NCI-H2081 (cell line): ENCODE results near the gene GMDS.
"Not testable (repeated sequence)": the region's sequence is repeated elsewhere in the genome, so short reads cannot be mapped to it uniquely, and the experiment has no call there.

Experiments used
- DNase-seq, 2 experiments: peaks; one replicate each; lab custom pipeline; 2025; lab: John Stamatoyannopoulos, UW

Gene GMDS

GRCh38 chr6:1708820-1709219, 536.6 kb downstream of the GMDS start:
- DNase-seq, result no peak

DNA sequence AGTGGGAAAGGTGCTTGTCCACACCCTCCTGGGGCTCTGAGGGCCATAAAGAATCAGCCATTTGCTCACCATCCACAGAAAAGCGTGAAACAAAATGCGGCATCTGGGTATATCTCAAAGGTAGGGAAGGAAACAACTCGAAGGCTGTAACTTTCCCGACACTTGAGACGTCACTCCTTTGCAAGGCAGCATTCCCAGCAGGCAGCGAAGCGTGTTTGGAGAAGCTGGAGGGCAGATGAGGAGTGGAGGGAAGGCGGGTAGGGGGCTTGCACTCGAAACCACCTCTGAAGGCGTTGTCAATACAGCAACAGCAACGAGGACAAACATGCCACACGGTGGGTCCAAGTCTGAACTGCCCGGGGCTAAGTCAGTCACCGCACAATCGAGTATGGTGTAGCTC, 537.3 kb downstream of the GMDS start:
- no peak for DNase-seq

GRCh38 chr6:1705630-1706029, 539.8 kb downstream of the GMDS start:
- no peak for DNase-seq

DNA sequence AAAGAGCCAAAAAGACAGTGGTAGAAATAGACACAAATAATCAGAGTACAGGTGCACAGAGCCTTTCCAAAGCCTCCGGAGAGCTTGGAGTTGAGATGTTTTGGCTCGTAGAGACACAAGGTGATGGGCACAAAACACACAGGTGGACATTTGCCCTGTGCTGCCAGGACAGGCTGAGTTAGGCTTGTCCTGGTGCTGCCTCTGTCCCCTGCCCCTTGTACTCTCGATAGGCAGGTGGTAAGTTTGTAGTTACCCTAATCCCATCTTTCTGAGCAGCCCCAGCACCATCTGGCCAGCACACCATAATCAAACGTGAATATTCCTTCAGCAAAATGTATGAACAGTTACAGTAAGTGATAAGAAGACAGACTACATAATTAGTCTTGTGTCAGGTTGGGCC, 540.2 kb downstream of the GMDS start:
- no peak for DNase-seq

DNA sequence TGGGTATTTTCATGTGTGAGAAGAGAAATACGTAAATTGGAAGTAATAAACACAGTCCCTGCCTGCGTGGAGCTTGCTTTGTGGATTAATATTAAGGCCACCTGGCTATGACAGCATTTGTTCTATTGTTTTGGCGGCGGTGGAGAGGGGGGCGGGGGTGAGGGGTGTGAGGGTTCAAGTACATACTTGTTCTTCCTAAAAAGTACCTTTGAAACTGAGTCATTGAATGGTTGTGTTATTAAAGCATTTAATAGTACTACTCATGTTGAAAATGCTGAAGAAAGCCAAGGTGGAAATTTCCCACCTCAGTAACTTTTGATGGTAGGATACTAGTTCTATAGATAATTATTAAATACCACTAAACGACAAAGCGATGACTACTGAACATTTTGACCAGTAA, 540.7 kb downstream of the GMDS start:
- no peak for DNase-seq

- DNase-seq, result no peak
Measured at GRCh38 chr6:1703923-1704322, 541.5 kb downstream of the GMDS start.

- DNase-seq, result no peak
Measured at GRCh38 chr6:1703091-1703855, 542.1 kb downstream of the GMDS start.

- DNase-seq, result no peak
Measured at GRCh38 chr6:1702580-1703051, 542.8 kb downstream of the GMDS start.

- no peak for DNase-seq
Measured at GRCh38 chr6:1701668-1702353, 543.6 kb downstream of the GMDS start.

GRCh38 chr6:1700278-1700967, 545.0 kb downstream of the GMDS start:
- no peak for DNase-seq

GRCh38 chr6:1698527-1698926, 546.9 kb downstream of the GMDS start:
- no peak for DNase-seq

DNA sequence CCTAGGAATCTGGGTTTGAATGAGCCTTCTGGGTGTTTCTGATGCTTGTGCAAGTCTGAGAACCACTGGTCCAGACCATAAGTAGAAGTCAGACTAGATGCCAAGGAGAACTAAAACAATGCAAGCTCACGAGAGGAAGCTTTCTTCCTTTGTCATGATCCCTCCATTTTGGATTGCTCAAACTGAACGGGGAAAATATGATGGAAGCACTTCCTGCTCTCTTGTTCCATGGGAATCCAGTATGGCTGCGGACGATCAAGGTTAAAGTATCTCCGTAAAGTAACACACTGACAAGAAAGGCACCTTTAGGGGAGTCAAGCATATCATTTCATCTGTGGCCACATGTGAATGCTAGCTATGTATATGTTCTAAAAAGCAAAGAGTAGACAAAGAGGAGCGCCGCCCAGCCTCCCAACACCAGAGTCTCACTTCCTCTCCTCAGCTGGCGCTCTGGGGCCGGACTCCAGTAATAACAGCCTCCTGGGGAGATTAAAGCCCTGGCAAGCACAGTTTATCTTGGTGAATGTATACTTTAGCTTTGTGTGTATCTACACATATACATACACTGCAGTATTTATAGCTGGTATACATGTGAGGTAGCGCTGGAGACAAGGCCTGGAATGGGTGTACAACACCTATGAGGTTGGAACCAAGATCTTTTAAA, 547.6 kb downstream of the GMDS start:
- no peak for DNase-seq

- no peak for DNase-seq
Measured at GRCh38 chr6:1696463-1696850, 548.9 kb downstream of the GMDS start.

- no peak for DNase-seq
Measured at GRCh38 chr6:1695546-1696462, 549.6 kb downstream of the GMDS start.

GRCh38 chr6:1691828-1692227, 553.6 kb downstream of the GMDS start:
- DNase-seq, result not testable (repeated sequence)

DNA sequence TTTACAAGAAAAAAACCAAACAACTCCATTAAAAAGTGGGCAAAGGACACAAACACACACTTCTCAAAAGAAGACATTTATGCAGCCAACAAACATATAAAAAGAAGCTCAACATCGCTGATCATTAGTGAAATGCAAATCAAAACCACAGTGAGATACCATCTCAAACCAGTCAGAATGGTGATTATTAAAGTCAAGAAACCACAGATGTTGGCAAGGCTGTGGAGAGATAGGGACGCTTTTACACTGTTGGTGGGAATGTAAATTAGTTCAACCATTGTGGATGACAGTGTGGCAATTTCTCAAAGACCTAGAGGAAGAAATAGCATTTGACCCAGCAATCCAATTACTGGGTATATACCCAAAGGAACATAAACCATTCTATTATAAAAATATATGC, 554.7 kb downstream of the GMDS start:
- DNase-seq, result not testable (repeated sequence)

DNA sequence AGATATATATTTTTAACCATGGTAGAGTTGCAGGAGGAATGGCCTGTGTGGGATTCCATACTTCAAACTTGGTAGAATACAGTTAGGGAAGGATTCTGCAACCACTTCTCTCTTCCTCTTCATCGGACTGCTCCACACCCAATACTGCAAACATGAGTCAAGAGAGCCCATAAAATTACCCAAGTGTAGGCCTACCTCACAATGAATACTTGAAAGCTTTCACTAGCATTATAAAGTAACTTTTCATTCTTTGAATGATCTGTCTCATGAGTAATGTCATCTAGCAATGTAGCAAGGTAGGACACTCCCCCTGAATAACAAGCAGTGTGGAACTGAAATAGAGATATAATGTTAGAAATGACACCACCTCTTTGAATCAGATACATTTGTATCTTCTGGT, 556.3 kb downstream of the GMDS start:
- no peak for DNase-seq

DNA sequence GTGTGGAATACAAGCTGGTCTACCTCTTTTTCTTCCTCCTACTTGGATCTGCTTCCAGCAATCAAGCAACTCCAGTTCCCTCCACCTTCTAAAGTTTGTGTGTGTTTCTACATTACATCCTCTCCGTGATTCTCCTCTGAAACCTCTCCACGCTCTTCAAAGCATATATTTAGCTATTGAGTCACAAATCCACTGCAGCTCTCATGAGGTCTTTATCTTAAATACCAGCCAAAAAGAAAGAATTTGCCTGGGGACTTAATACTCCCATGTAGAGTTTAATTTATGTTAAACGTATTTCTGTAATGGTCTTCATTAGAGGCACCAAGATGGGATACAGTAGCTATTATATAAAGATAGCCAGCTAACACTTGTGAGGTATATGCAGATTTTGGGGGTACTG, 557.0 kb downstream of the GMDS start:
- no peak for DNase-seq

GRCh38 chr6:1687402-1687801, 558.0 kb downstream of the GMDS start:
- DNase-seq, result no peak

DNA sequence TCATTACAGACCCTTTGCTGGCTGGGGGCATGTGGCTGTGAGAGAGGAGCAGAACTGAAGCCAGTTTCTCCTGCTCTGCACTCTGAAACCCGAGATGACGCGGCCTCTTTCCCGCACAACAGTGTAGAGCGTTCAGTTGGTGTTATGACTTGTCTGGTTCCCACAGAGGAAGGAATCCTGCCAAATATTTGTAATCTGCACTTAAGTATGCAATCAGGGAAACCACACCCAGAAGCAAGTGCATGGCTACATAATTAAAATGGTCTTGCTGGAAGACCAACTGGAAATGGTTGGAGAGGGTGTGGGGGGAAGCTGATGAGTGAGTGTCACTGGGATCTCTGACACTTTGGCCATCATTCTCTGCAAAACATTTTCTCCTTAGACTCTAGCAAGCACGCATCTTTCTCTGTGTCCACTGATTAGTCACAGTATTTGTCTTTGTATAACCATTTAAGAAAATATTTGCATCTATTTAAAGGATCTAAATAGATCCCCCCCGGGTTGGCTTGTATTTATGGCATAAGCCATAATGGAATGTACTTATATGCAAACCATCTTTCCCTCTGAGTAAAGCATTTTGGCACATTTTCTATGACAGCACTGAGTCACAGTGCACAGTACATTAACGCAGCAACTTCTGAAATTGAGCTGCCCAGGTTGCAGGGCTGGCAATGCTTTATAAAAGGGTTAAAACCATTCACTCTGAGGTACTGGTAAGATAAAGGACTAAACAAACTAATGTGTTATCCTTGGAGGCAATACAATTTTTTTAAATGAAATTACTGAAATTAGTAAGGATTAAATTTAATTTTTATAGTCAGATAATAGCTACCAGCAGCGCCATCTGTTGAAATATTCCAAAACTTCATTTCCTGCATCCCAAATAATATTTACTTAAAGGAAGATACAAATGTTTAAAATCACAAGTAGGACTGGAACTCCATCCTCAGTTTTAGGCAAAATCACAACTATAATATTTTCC, 559.0 kb downstream of the GMDS start:
- DNase-seq, result peak; percentile 18 to 67
